Stimulated activated naive CD4-positive, alpha-beta T cell (primary cell): Measurements from ENCODE around the gene OSM.
"Not testable (repeated sequence)": the region's sequence is repeated elsewhere in the genome, so short reads cannot be mapped to it uniquely, and the experiment has no call there.

Experiments used
- DNase-seq, 6 experiments: peaks; one replicate each; lab custom pipeline; 2025; lab: John Stamatoyannopoulos, UW

OSM gene

GRCh38 chr22:30245181-30245984 lies 21.3 kb downstream of the OSM start:
- no peak for DNase-seq

- no peak for DNase-seq
Measured at GRCh38 chr22:30244641-30245040, 22.0 kb downstream of the OSM start.

- no peak for DNase-seq
Measured at GRCh38 chr22:30244066-30244465, 22.6 kb downstream of the OSM start.

GRCh38 chr22:30243661-30244060 lies 23.0 kb downstream of the OSM start:
- DNase-seq = no peak

- DNase-seq = no peak
Measured at GRCh38 chr22:30241576-30242371, 24.9 kb downstream of the OSM start.

GRCh38 chr22:30240541-30241417 lies 25.9 kb downstream of the OSM start:
- no peak for DNase-seq

- no peak for DNase-seq
Measured at GRCh38 chr22:30239488-30240405, 26.9 kb downstream of the OSM start.

- no peak for DNase-seq
Measured at GRCh38 chr22:30238661-30239487, 27.8 kb downstream of the OSM start.

GRCh38 chr22:30238136-30238535 lies 28.5 kb downstream of the OSM start:
- DNase-seq = no peak

- DNase-seq = no peak
Measured at GRCh38 chr22:30236875-30237274, 29.8 kb downstream of the OSM start.

GRCh38 chr22:30235687-30236170 lies 30.9 kb downstream of the OSM start:
- no peak for DNase-seq

- no peak for DNase-seq
Measured at GRCh38 chr22:30234786-30235470, 31.7 kb downstream of the OSM start.

- not testable (repeated sequence) for DNase-seq
Measured at GRCh38 chr22:30234325-30234724, 32.3 kb downstream of the OSM start.

GRCh38 chr22:30233582-30233981 lies 33.1 kb downstream of the OSM start:
- no peak for DNase-seq

- DNase-seq = no peak
Measured at GRCh38 chr22:30232716-30233218, 33.9 kb downstream of the OSM start.

- DNase-seq = no peak
Measured at GRCh38 chr22:30230787-30231461, 35.7 kb downstream of the OSM start.

GRCh38 chr22:30230330-30230729 lies 36.3 kb downstream of the OSM start:
- no peak for DNase-seq

GRCh38 chr22:30228509-30229359 lies 37.9 kb downstream of the OSM start:
- DNase-seq = no peak
